ENCODE data around the gene TLCD3A.
"Not testable (repeated sequence)": the region's sequence is repeated elsewhere in the genome, so short reads cannot be mapped to it uniquely, and the experiment has no call there.

TLCD3A gene

GRCh38 chr17:789160-789840 lies 56.9 kb downstream of the TLCD3A start:
- TF ChIP-seq CTCF (IDR thresholded peaks at IDR 0.05; ENCODE audit: insufficient read depth, low read length, missing control alignments), result no peak
- DNase-seq (ENCODE audit: low read depth, low spot score), result no peak
- ChIA-PET CTCF (interaction anchor here (1.3 to 8.9 kb wide), 3 partner anchors 183 to 208 kb away, joined by 3 to 104 read pairs (median 24); partner anchors contain the start of genes NXN and TIMM22), POLR2A (interaction anchor here (0.8 kb wide), 1 partner anchor 208 kb away, joined by 3 read pairs; the partner anchor contains the start of gene TIMM22)
- no peak overlapping the region for H3K4me3 ChIP-seq (ENCODE audit: low read depth, low read length)

GRCh38 chr17:789931-790873 lies 57.8 kb downstream of the TLCD3A start:
- not testable (repeated sequence) for H3K4me3 ChIP-seq (ENCODE audit: low read depth, low read length); DNase-seq (ENCODE audit: low read depth, low spot score)
- CTCF ChIA-PET, result interaction anchor here (1.3 to 8.9 kb wide), 4 partner anchors 9 to 207 kb away, joined by 3 to 104 read pairs (median 14); partner anchors contain the start of genes NXN and TIMM22
- POLR2A ChIA-PET, result interaction anchor here (0.8 kb wide), 1 partner anchor 207 kb away, joined by 3 read pairs; the partner anchor contains the start of gene TIMM22

- DNase-seq (ENCODE audit: low read depth, low spot score); POLR2A ChIA-PET; H3K4me3 ChIP-seq (ENCODE audit: low read depth, low read length): not testable (repeated sequence)
- CTCF ChIA-PET, result interaction anchor here (1.3 to 8.9 kb wide), 3 partner anchors 10 to 207 kb away, joined by 3 to 104 read pairs (median 24); partner anchors contain the start of genes NXN and TIMM22
Observed at GRCh38 chr17:790874-791247, 58.5 kb downstream of the TLCD3A start.

GRCh38 chr17:791829-792228 lies 59.4 kb downstream of the TLCD3A start:
- no peak overlapping the region for H3K4me3 ChIP-seq (ENCODE audit: low read depth, low read length)
- POLR2A ChIA-PET, result no interaction called here
- CTCF ChIA-PET, result interaction anchor here (0.9 to 8.9 kb wide), 5 partner anchors 9 to 265 kb away, joined by 3 to 104 read pairs (median 5); partner anchors contain the start of genes GLOD4, MRM3, NXN and TIMM22
- no peak for TF ChIP-seq CTCF (IDR thresholded peaks at IDR 0.05; ENCODE audit: insufficient read depth, low read length, missing control alignments)
- no peak for DNase-seq (ENCODE audit: low read depth, low spot score)

- H3K4me3 ChIP-seq (ENCODE audit: low read depth, low read length), result no peak overlapping the region
- POLR2A ChIA-PET, result no interaction called here
- TF ChIP-seq CTCF (IDR thresholded peaks at IDR 0.05; ENCODE audit: insufficient read depth, low read length, missing control alignments), result no peak
- CTCF ChIA-PET, result interaction anchor here (0.9 to 8.9 kb wide), 5 partner anchors 10 to 264 kb away, joined by 3 to 104 read pairs (median 5); partner anchors contain the start of genes GLOD4, MRM3, NXN and TIMM22
- DNase-seq (ENCODE audit: low read depth, low spot score), result no peak
Observed at GRCh38 chr17:792277-792676, 59.9 kb downstream of the TLCD3A start.

Measured in AG04449 (cell line).